GM18519 (cell line): ENCODE data around the gene ASXL1.
"Not testable (repeated sequence)": the region's sequence is repeated elsewhere in the genome, so short reads cannot be mapped to it uniquely, and the experiment has no call there.

ENCODE experiments used
- ATAC-seq: cut with Tn5 transposase; IDR thresholded peaks from one replicate; pipeline ENCODE4 v1.9.1; 2021; ENCODE audit warnings: mild to moderate bottlenecking, moderate library complexity; ENCODE audit not compliant: unreplicated experiment, low FRiP score

Gene ASXL1

DNA sequence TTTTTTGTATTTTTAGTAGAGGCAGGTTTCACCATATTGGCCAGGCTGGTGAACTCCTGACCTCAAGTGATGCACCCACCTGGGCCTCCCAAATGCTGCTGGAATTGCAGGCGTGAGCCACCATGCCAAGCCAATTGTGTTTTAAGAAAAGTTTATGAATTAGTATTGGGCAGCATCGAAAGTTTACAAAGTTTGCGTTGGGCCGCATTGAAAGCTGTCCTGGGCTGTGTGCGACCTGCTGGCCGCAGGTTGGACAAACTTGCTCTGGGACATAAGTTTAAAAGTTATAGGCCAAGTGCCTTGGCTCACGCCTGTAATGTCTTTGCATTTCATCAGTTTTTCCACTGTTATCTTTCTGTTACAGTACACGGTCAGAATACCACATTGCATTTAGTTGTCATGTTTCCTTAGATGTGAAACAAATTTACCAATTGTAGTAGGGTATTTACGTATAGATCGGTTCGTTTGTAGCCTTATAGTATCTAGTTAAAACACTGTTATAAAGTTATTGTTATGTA lies 39.5 kb downstream of the ASXL1 start:
- no peak for ATAC-seq

GRCh38 chr20:32400476-32400875 lies 42.3 kb downstream of the ASXL1 start:
- no peak for ATAC-seq

DNA sequence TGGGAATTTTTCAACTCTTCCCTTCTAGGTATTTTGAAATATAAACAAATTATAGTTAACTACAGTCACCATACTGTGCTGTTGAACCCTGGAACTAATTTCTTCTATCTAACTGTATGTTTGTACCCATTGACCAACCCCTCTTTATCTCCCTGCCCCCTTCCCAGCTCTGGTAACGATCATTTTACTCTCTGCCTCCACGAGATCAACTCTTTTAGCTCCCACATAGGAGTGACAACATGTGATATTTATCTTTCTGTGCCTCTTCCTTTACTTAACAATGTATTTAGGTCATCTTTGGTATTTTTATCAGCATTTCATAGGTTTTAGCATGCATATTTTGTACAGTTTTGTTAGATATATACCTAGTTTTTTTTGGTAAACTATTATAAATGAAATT lies 45.9 kb downstream of the ASXL1 start:
- ATAC-seq: no peak

- no peak for ATAC-seq
Measured at GRCh38 chr20:32406701-32407100, 48.6 kb downstream of the ASXL1 start.

- not testable (repeated sequence) for ATAC-seq
Measured at GRCh38 chr20:32407131-32407750, 49.1 kb downstream of the ASXL1 start.

GRCh38 chr20:32411955-32412706 lies 54.0 kb downstream of the ASXL1 start:
- no peak for ATAC-seq

- no peak for ATAC-seq
Measured at GRCh38 chr20:32415494-32415893, 57.4 kb downstream of the ASXL1 start.

DNA sequence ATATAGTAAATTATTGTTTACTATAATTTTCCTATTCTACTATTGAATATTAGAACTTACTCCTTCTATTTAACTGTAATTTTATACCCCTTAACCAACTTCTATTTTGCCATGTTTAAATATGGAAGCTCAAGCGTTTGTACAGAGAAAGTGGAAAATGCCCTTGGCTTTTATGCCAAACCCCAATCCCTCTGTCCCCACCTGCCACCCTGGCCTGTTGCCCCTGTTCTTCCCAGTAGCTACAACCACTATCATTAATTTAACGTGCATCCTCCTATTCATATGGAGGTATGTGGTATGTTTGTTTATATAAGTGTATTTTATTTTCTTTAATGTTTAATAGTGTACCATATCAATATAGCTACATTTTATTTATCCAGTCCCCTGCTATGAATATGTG lies 58.1 kb downstream of the ASXL1 start:
- no peak for ATAC-seq

- no peak for ATAC-seq
Measured at GRCh38 chr20:32418376-32418775, 60.2 kb downstream of the ASXL1 start.

- no peak for ATAC-seq
Measured at GRCh38 chr20:32421290-32421689, 63.2 kb downstream of the ASXL1 start.

DNA sequence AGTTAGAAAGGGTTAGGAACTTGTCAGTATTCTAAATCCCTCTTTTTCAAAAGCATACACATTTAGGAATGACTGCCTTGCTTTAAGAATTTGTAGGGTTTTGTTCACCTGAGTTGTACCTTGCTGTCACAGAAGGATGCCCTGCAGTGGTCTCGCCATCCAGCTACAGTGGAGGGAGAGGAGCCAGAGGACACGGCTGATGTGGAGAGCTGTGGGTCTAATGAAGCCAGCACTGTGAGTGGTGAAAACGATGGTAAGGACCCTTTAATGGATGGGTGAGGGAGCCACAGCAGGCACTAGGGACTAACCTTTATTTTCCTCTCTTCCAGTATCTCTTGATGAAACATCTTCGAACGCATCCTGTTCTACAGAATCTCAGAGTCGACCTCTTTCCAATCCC lies 69.9 kb downstream of the ASXL1 start:
- ATAC-seq: no peak

GRCh38 chr20:32429343-32429742 lies 71.2 kb downstream of the ASXL1 start:
- ATAC-seq: no peak

DNA sequence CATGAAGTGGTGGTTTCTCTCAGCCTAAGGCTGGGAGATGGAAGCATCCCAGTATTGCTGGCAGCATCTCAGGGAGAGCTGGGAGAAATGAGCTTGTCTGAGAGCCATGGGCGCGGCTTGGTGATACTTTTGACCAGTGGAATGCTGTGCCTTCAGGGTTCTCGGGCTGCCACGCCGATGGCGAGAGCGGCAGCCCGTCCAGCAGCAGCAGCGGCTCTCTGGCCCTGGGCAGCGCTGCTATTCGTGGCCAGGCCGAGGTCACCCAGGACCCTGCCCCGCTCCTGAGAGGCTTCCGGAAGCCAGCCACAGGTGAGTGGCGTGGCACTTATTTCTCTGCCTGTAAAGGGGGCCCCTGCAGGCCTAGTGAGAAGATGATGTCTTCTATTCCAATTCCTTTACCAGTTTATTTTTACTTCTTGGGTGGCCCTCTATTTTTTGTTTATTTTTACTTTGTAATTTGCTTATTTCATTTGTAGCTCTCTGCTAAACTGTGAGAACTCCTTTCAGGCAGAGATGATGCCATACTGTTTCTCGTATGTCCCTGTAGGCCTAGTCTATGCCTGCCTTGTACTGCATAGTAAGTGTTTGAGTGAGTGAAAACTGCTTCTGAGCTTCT lies 71.7 kb downstream of the ASXL1 start:
- no peak for ATAC-seq

GRCh38 chr20:32431457-32431856 lies 73.3 kb downstream of the ASXL1 start:
- ATAC-seq: no peak

- no peak for ATAC-seq
Measured at GRCh38 chr20:32432277-32432676, 74.1 kb downstream of the ASXL1 start.

- no peak for ATAC-seq
Measured at GRCh38 chr20:32433311-32434021, 75.3 kb downstream of the ASXL1 start.

- ATAC-seq: no peak
Measured at GRCh38 chr20:32434434-32434833, 76.3 kb downstream of the ASXL1 start.

GRCh38 chr20:32435449-32436107 lies 77.4 kb downstream of the ASXL1 start:
- no peak for ATAC-seq

DNA sequence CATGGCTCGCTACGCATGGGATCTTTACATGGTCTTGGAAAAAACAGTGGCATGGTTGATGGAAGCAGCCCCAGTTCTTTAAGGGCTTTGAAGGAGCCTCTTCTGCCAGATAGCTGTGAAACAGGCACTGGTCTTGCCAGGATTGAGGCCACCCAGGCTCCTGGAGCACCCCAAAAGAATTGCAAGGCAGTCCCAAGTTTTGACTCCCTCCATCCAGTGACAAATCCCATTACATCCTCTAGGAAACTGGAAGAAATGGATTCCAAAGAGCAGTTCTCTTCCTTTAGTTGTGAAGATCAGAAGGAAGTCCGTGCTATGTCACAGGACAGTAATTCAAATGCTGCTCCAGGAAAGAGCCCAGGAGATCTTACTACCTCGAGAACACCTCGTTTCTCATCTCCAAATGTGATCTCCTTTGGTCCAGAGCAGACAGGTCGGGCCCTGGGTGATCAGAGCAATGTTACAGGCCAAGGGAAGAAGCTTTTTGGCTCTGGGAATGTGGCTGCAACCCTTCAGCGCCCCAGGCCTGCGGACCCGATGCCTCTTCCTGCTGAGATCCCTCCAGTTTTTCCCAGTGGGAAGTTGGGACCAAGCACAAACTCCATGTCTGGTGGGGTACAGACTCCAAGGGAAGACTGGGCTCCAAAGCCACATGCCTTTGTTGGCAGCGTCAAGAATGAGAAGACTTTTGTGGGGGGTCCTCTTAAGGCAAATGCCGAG lies 78.2 kb downstream of the ASXL1 start:
- ATAC-seq: no peak

GRCh38 chr20:32436968-32437367 lies 78.8 kb downstream of the ASXL1 start:
- no peak for ATAC-seq
